Measurements from ENCODE around the gene GRAP2. TPM values are rescaled to one million over a fixed set of nuclear protein-coding genes. Genes with fewer than 3 reads are reported as not detected.

The GRAP2 gene
- polyA plus RNA-seq, 1 donor (not counting 4 experiments of a cell fraction or from before 2014, with no cell fraction given), result not detected

DNA sequence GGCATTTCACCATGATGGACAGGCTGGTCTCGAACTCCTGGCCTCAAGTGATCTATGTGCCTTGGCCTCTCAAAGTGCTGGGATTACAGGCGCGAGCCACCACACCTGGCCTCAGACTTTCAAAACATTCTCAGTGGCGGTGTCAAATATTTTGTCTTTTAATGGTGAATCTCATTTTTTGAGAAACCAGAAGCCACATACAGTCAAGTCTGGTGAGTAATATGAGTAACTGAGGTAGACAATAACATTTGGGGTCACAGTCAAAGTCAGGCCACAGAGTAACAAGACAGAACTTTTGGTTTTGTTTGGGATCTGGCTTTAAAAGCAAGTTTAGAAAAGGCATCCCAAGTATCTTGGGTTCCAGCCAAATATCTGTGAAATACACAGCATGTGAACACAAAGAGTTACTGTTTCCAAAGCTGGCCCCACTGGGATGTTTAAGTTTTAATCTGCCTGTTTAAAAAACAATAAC, 53.7 kb downstream of the GRAP2 start:
- no peak overlapping the region for H3K27ac ChIP-seq (ENCODE audit: control insufficient read depth, insufficient read depth, low read length)
- DNase-seq (ENCODE audit: low read depth, low spot score) (no peak), FAIRE-seq (no peak)
- no peak overlapping the region for H2AFZ ChIP-seq (ENCODE audit: control insufficient read depth, low read length)
- H3K4me3 ChIP-seq (ENCODE audit: control insufficient read depth in 2 of 3, extremely low read depth in 1 of 3, insufficient read depth in 2 of 3, low read depth in 1 of 3, low read length in 3 of 3), result no peak overlapping the region
- no peak overlapping the region for H3K9ac ChIP-seq (ENCODE audit: control insufficient read depth, extremely low read depth, insufficient read depth, low read length)
- H3K27me3 ChIP-seq (ENCODE audit: control insufficient read depth, extremely low read depth, insufficient read depth, low read length), result no peaks in the 10 kb centered on the region
- H3K4me2 ChIP-seq (ENCODE audit: control insufficient read depth, extremely low read depth, insufficient read depth, low read depth, low read length), result no peak overlapping the region
- no peaks in the 10 kb centered on the region for H3K36me3 ChIP-seq (ENCODE audit: control insufficient read depth in 2 of 2, extremely low read depth in 1 of 2, insufficient read depth in 2 of 2, low read length in 2 of 2)
- H4K20me1 ChIP-seq (ENCODE audit: control insufficient read depth, extremely low read depth, insufficient read depth, low read length), result no peaks in the 10 kb centered on the region
- TF ChIP-seq EZH2 (IDR thresholded peaks at IDR 0.05; ENCODE audit: low read length), result no peak
- TF ChIP-seq, protein P1, sequence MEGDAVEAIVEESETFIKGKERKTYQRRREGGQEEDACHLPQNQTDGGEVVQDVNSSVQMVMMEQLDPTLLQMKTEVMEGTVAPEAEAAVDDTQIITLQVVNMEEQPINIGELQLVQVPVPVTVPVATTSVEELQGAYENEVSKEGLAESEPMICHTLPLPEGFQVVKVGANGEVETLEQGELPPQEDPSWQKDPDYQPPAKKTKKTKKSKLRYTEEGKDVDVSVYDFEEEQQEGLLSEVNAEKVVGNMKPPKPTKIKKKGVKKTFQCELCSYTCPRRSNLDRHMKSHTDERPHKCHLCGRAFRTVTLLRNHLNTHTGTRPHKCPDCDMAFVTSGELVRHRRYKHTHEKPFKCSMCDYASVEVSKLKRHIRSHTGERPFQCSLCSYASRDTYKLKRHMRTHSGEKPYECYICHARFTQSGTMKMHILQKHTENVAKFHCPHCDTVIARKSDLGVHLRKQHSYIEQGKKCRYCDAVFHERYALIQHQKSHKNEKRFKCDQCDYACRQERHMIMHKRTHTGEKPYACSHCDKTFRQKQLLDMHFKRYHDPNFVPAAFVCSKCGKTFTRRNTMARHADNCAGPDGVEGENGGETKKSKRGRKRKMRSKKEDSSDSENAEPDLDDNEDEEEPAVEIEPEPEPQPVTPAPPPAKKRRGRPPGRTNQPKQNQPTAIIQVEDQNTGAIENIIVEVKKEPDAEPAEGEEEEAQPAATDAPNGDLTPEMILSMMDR (optimal IDR thresholded peaks at IDR 0.05 in 1 of 3, IDR thresholded peaks at IDR 0.05 in 1 of 3, conservative IDR thresholded peaks at IDR 0.05 in 1 of 3; ENCODE audit: extremely low read depth in 1 of 3, insufficient read depth in 2 of 3, low read length in 3 of 3), result no peak
- no peaks in the 10 kb centered on the region for H3K79me2 ChIP-seq (ENCODE audit: control insufficient read depth, insufficient read depth, low read length)
- dilution Hi-C loops (cut with MboI; ENCODE audit: extremely low pct_ligation_motif_present, low sequenced_read_pairs), result no loop called here
- peaks cover 4% of the 10 kb centered on the region for H3K4me1 ChIP-seq (ENCODE audit: control insufficient read depth, extremely low read depth, insufficient read depth, low read length)
- H3K9me3 ChIP-seq (ENCODE audit: control insufficient read depth, low read depth, low read length), result no peaks in the 10 kb centered on the region
- H3K9me1 ChIP-seq (ENCODE audit: control insufficient read depth, extremely low read depth, insufficient read depth, low read length), result no peaks in the 10 kb centered on the region

DNA sequence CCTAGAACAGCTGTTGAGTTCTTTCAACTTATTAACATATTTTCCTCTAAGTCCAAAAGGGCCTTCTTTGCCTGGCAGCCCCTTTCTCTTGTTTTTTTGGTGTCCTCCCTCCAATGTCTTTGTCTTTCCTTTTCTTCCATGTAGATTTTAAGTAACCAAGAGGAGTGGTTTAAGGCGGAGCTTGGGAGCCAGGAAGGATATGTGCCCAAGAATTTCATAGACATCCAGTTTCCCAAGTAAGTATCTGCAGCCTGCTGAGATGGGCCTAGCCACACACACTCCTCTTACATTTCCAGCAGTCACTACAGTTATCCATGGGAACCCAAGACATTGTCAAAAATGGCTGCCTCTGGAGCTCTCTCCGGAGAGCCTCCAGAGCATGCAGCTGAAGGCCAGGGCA, 54.8 kb downstream of the GRAP2 start:
- Histone ChIP-seq H3K9me3 (ENCODE audit: control insufficient read depth, low read depth, low read length) (no peaks in the 10 kb centered on the region), H3K9ac (ENCODE audit: control insufficient read depth, extremely low read depth, insufficient read depth, low read length) (no peak overlapping the region), H3K9me1 (ENCODE audit: control insufficient read depth, extremely low read depth, insufficient read depth, low read length) (no peaks in the 10 kb centered on the region), H3K4me3 (ENCODE audit: control insufficient read depth in 2 of 3, extremely low read depth in 1 of 3, insufficient read depth in 2 of 3, low read depth in 1 of 3, low read length in 3 of 3) (no peak overlapping the region), H3K27ac (ENCODE audit: control insufficient read depth, insufficient read depth, low read length) (no peak overlapping the region), H4K20me1 (ENCODE audit: control insufficient read depth, extremely low read depth, insufficient read depth, low read length) (no peaks in the 10 kb centered on the region), H2AFZ (ENCODE audit: control insufficient read depth, low read length) (no peak overlapping the region), H3K36me3 (ENCODE audit: control insufficient read depth in 2 of 2, extremely low read depth in 1 of 2, insufficient read depth in 2 of 2, low read length in 2 of 2) (no peaks in the 10 kb centered on the region), H3K4me1 (ENCODE audit: control insufficient read depth, extremely low read depth, insufficient read depth, low read length) (peaks cover 7% of the 10 kb centered on the region), H3K4me2 (ENCODE audit: control insufficient read depth, extremely low read depth, insufficient read depth, low read depth, low read length) (no peak overlapping the region), H3K27me3 (ENCODE audit: control insufficient read depth, extremely low read depth, insufficient read depth, low read length) (no peaks in the 10 kb centered on the region), H3K79me2 (ENCODE audit: control insufficient read depth, insufficient read depth, low read length) (no peaks in the 10 kb centered on the region)
- DNase-seq (ENCODE audit: low read depth, low spot score) (no peak), FAIRE-seq (no peak)
- TF ChIP-seq, protein P1 (optimal IDR thresholded peaks at IDR 0.05 in 1 of 3, IDR thresholded peaks at IDR 0.05 in 1 of 3, conservative IDR thresholded peaks at IDR 0.05 in 1 of 3; ENCODE audit: extremely low read depth in 1 of 3, insufficient read depth in 2 of 3, low read length in 3 of 3), result no peak
- no peak for TF ChIP-seq EZH2 (IDR thresholded peaks at IDR 0.05; ENCODE audit: low read length)
- dilution Hi-C loops (cut with MboI; ENCODE audit: extremely low pct_ligation_motif_present, low sequenced_read_pairs), result no loop called here

All from keratinocyte (primary cell).